Measurements from ENCODE around the gene PIK3CB. TPM values are rescaled to one million over a fixed set of nuclear protein-coding genes. Genes with fewer than 3 reads are reported as not detected.

The PIK3CB gene
- total RNA-seq, 1 experiment from 2014 or later = 16.4 TPM

DNA sequence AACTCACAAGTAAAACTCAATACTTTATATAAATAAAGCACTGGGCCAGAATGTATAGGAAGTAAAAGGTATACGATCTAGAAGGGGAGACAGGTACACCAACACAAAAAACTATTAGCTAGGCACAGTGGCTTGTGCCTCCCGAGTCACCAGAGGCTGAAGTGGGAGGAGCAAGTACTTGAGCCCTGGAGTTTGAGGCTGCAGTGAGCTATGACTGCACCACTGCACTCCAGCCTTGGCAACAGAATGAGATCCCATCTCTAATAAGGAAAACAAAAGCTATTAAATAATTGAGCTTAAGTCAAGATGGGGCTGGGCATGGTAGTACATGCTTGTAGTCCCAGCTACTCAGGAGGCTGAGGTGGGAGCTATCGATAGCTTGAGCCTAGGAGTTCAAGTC lies 17.0 kb downstream of the PIK3CB start:
- ChIA-PET CTCF (no interaction called here), POLR2A (ENCODE audit: low non-redundant PET) (no interaction called here)
- Histone ChIP-seq H3K4me1 (ENCODE audit: insufficient read depth, low read length, poor library complexity, severe bottlenecking) (no peaks in the 10 kb centered on the region), H3K4me3 (ENCODE audit: low read depth, low read length, poor library complexity, severe bottlenecking) (no peak overlapping the region), H3K36me3 (ENCODE audit: insufficient read depth, low read length, poor library complexity, severe bottlenecking) (no peaks in the 10 kb centered on the region), H3K27me3 (replicated peaks; ENCODE audit: insufficient read depth, low read depth, low read length, poor library complexity) (no peaks in the 10 kb centered on the region), H3K27ac (ENCODE audit: low read depth, low read length, poor library complexity, severe bottlenecking) (no peak overlapping the region), H3K9me3 (ENCODE audit: low read depth, low read length, poor library complexity, severe bottlenecking) (no peaks in the 10 kb centered on the region)
- DNase-seq (ENCODE audit: low spot score) = no peak
- no peak for TF ChIP-seq EZH2 (IDR thresholded peaks at IDR 0.05; ENCODE audit: borderline replicate concordance, low read depth, low read length, poor library complexity, severe bottlenecking)
- TF ChIP-seq, protein P1, sequence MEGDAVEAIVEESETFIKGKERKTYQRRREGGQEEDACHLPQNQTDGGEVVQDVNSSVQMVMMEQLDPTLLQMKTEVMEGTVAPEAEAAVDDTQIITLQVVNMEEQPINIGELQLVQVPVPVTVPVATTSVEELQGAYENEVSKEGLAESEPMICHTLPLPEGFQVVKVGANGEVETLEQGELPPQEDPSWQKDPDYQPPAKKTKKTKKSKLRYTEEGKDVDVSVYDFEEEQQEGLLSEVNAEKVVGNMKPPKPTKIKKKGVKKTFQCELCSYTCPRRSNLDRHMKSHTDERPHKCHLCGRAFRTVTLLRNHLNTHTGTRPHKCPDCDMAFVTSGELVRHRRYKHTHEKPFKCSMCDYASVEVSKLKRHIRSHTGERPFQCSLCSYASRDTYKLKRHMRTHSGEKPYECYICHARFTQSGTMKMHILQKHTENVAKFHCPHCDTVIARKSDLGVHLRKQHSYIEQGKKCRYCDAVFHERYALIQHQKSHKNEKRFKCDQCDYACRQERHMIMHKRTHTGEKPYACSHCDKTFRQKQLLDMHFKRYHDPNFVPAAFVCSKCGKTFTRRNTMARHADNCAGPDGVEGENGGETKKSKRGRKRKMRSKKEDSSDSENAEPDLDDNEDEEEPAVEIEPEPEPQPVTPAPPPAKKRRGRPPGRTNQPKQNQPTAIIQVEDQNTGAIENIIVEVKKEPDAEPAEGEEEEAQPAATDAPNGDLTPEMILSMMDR (conservative IDR thresholded peaks at IDR 0.05; ENCODE audit: low read depth, low read length) = no peak
- no TSS peak for BruUV-seq (replicated peaks)
- intact Hi-C loops (cut with micrococcal nuclease; ENCODE audit: unreplicated experiment) = no loop called here

DNA sequence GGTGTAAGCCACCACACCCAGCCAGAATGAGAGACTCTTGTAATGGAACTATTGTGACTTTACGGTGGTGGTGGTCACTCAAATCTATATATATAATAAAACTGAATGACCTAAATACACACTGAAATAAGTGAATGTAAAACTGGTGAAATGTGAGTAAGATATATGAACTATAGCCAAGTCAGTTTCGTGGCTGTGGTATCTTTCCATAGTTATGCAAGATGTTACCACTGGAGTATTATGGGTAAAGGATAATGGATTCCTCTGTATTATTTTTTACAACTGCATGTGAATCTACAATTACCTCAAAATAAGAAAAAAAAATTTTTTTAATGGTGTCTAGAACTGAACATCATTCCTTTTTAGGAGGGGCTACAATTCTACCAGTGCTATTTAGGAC lies 21.9 kb downstream of the PIK3CB start:
- Histone ChIP-seq H3K27me3 (replicated peaks; ENCODE audit: insufficient read depth, low read depth, low read length, poor library complexity) (no peaks in the 10 kb centered on the region), H3K9me3 (ENCODE audit: low read depth, low read length, poor library complexity, severe bottlenecking) (no peaks in the 10 kb centered on the region), H3K4me1 (ENCODE audit: insufficient read depth, low read length, poor library complexity, severe bottlenecking) (no peaks in the 10 kb centered on the region), H3K36me3 (ENCODE audit: insufficient read depth, low read length, poor library complexity, severe bottlenecking) (no peaks in the 10 kb centered on the region), H3K27ac (ENCODE audit: low read depth, low read length, poor library complexity, severe bottlenecking) (no peak overlapping the region), H3K4me3 (ENCODE audit: low read depth, low read length, poor library complexity, severe bottlenecking) (no peak overlapping the region)
- no TSS peak for BruUV-seq (replicated peaks)
- intact Hi-C loops (cut with micrococcal nuclease; ENCODE audit: unreplicated experiment) = no loop called here
- no peak for DNase-seq (ENCODE audit: low spot score)
- POLR2A ChIA-PET (ENCODE audit: low non-redundant PET) = interaction anchor here (0.6 kb wide), 1 partner anchor 28 kb away, joined by 6 read pairs; no protein-coding TSS in a partner anchor
- TF ChIP-seq, protein P1 (conservative IDR thresholded peaks at IDR 0.05; ENCODE audit: low read depth, low read length) = no peak
- TF ChIP-seq EZH2 (IDR thresholded peaks at IDR 0.05; ENCODE audit: borderline replicate concordance, low read depth, low read length, poor library complexity, severe bottlenecking) = no peak
- CTCF ChIA-PET = no interaction called here

DNA sequence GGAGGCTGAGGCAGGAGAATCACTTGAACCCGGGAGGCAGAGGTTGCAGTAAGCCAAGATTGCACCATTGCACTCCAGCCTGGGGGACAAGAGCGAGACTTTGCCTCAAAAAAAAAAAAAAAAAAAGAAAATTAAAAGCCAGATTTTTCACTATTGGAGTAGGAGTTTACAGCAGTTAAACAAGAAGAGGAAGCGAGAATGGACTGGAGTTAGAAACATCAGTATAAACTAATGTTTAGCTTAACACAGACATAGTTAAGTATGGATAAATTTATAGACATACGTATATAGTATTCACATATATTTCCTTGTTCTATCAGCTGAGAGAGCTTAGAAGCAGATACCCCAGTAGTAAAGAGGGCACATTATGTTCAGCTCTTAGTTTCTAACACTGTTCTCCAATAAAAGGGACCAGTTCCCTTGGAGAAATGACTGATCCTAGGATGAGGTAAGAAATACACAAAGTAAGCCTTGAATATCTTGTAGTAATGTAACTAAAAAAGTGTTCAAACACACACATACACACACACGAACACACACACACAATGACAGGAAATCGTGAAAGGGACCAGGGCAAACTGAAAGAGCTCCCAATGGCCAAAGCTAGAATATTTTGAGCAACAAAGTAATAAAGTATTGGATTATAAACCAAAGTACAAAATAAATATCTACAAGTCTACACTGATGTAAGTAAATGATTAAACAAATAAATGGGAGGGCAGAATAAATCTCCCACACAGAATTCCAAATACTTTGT lies 25.1 kb downstream of the PIK3CB start:
- no peak overlapping the region for H3K4me3 ChIP-seq (ENCODE audit: low read depth, low read length, poor library complexity, severe bottlenecking)
- no peak overlapping the region for H3K27ac ChIP-seq (ENCODE audit: low read depth, low read length, poor library complexity, severe bottlenecking)
- ChIA-PET POLR2A (ENCODE audit: low non-redundant PET) (no interaction called here), CTCF (no interaction called here)
- no TSS peak for BruUV-seq (replicated peaks)
- H3K27me3 ChIP-seq (replicated peaks; ENCODE audit: insufficient read depth, low read depth, low read length, poor library complexity) = no peaks in the 10 kb centered on the region
- no peak for DNase-seq (ENCODE audit: low spot score)
- TF ChIP-seq EZH2 (IDR thresholded peaks at IDR 0.05; ENCODE audit: borderline replicate concordance, low read depth, low read length, poor library complexity, severe bottlenecking) = no peak
- TF ChIP-seq, protein P1 (conservative IDR thresholded peaks at IDR 0.05; ENCODE audit: low read depth, low read length) = no peak
- intact Hi-C loops (cut with micrococcal nuclease; ENCODE audit: unreplicated experiment) = no loop called here
- no peaks in the 10 kb centered on the region for H3K9me3 ChIP-seq (ENCODE audit: low read depth, low read length, poor library complexity, severe bottlenecking)
- no peaks in the 10 kb centered on the region for H3K36me3 ChIP-seq (ENCODE audit: insufficient read depth, low read length, poor library complexity, severe bottlenecking)
- no peaks in the 10 kb centered on the region for H3K4me1 ChIP-seq (ENCODE audit: insufficient read depth, low read length, poor library complexity, severe bottlenecking)

Measured in A673 (cell line).